GM20000 (cell line): ENCODE results near the gene KIAA0825.
"Not testable (repeated sequence)": the region's sequence is repeated elsewhere in the genome, so short reads cannot be mapped to it uniquely, and the experiment has no call there.

ENCODE experiments used
- DNase-seq: peaks from one replicate; pipeline ENCODE4 v3.0.0; 2012; ENCODE audit warnings: low spot score
- TF ChIP-seq, protein P1 (sequence below): IDR thresholded peaks from 2 replicates; pipeline ENCODE4 v1.5.1; 2012; ENCODE audit warnings: mild to moderate bottlenecking, control low read depth; ENCODE audit errors: extremely low read depth, missing control alignments

KIAA0825 gene

GRCh38 chr5:94361832-94362796 lies 256.3 kb downstream of the KIAA0825 start:
- TF ChIP-seq, protein P1, sequence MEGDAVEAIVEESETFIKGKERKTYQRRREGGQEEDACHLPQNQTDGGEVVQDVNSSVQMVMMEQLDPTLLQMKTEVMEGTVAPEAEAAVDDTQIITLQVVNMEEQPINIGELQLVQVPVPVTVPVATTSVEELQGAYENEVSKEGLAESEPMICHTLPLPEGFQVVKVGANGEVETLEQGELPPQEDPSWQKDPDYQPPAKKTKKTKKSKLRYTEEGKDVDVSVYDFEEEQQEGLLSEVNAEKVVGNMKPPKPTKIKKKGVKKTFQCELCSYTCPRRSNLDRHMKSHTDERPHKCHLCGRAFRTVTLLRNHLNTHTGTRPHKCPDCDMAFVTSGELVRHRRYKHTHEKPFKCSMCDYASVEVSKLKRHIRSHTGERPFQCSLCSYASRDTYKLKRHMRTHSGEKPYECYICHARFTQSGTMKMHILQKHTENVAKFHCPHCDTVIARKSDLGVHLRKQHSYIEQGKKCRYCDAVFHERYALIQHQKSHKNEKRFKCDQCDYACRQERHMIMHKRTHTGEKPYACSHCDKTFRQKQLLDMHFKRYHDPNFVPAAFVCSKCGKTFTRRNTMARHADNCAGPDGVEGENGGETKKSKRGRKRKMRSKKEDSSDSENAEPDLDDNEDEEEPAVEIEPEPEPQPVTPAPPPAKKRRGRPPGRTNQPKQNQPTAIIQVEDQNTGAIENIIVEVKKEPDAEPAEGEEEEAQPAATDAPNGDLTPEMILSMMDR, result no peak
- DNase-seq, result no peak

- TF ChIP-seq, protein P1, result no peak
These were observed 257.2 kb downstream of the KIAA0825 start for GRCh38 chr5:94361161-94361560.

GRCh38 chr5:94360382-94361130 lies 257.8 kb downstream of the KIAA0825 start:
- no peak for DNase-seq
- TF ChIP-seq, protein P1, result no peak

More at GRCh38 chr5:94361161-94361560, 257.2 kb downstream of the KIAA0825 start:
- no peak for DNase-seq

- TF ChIP-seq, protein P1, result no peak
- no peak for DNase-seq
These were observed 258.5 kb downstream of the KIAA0825 start for GRCh38 chr5:94359880-94360279.

DNA sequence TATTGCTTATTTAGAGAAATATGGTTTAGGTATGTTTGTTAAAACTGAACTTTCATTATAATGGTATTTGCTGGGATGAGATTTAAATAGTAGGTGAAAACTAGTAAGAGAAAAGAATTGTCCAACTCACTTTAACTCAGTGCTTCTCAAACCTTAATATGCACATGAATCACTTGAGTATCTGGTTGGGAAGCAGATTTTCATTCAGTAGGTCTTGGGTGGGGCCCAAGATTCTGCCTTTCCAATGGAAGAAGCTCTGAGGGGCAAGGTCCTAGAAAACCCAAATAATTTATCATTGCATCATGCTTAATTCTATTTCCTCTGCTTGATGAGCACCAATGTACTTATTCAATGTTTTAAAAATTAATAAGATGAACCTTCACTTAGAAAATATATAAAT lies 262.6 kb downstream of the KIAA0825 start:
- no peak for DNase-seq
- TF ChIP-seq, protein P1, result no peak

DNA sequence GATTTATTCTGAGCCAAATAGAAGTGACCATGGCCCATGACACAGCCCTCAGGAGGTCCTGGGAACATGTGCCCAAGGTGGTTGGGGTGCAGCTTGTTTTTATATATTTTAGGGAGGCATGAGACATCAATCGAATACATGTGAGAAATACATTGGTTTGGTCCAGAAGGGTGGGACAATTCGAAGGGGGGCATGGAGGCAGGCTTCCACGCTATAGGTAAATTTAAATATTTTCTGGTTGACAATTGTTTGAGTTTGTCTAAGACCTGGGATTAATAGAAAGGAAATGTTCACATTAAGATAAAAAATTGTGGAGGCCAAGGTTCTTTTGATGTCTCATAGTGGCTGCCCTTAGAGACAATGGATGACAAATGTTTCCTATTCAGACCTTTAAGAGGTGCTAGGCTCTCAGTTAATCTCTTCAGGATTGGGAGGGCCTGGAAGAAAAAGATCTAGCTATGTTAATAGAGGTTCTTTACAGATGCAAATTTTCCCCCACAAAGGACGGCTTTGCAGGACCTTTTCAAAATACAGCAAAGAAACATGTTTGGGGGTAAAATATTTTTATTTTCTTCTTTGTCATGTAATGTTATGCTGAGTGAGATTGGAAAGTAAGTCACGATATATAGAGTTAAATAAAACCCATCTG lies 263.4 kb downstream of the KIAA0825 start:
- DNase-seq, result not testable (repeated sequence)

GRCh38 chr5:94353605-94354004 lies 264.8 kb downstream of the KIAA0825 start:
- TF ChIP-seq, protein P1, result no peak
- DNase-seq, result no peak
